Fibroblast of villous mesenchyme (primary cell): Measurements from ENCODE around the gene ADRB1. TPM values are rescaled to one million over a fixed set of nuclear protein-coding genes. Genes with fewer than 3 reads are reported as not detected.

Source experiments
- DNase-seq: peaks from one replicate; pipeline ENCODE4 v3.0.0-alpha.2; 2010; ENCODE audit warnings: low read depth
- H3K4me3 ChIP-seq: 2 replicates; pipeline ENCODE4 v1.5.1; 2011; ENCODE audit warnings: low read depth, mild to moderate bottlenecking, low read length
- total RNA-seq: library from RNA; depleted of rRNA; stranded (reverse); fragments of >200 nt; gene quantifications from 2 replicates; pipeline ENCODE4 v1.2.3, GENCODE V29; 2012
- TF ChIP-seq, protein P1 (sequence below): IDR thresholded peaks from 2 replicates; pipeline ENCODE4 v1.5.1; 2012; ENCODE audit warnings: low read depth, mild to moderate bottlenecking, low read length; ENCODE audit not compliant: insufficient read depth

The ADRB1 gene
- total RNA-seq, 1 donor, result not detected

DNA sequence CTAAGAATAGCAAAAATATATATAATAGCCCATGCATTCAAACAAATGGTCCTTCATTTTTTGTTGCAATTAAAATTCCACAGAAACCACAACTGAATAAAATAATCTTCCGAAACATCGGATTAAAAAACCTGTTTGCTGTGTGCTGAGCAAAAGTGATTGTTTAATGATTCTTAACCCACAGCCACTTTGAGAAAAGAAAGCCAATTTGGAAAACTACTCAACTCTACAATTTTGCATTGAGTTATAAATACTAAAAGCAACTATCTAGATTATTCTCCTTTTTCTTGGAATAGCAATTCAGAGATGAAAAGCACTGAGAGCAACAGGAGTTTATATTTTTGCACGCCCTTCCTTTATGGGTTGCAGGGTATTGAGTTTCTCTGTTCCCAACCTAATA is 8.0 kb downstream of the ADRB1 start:
- no peak overlapping the region for H3K4me3 ChIP-seq
- TF ChIP-seq, protein P1, sequence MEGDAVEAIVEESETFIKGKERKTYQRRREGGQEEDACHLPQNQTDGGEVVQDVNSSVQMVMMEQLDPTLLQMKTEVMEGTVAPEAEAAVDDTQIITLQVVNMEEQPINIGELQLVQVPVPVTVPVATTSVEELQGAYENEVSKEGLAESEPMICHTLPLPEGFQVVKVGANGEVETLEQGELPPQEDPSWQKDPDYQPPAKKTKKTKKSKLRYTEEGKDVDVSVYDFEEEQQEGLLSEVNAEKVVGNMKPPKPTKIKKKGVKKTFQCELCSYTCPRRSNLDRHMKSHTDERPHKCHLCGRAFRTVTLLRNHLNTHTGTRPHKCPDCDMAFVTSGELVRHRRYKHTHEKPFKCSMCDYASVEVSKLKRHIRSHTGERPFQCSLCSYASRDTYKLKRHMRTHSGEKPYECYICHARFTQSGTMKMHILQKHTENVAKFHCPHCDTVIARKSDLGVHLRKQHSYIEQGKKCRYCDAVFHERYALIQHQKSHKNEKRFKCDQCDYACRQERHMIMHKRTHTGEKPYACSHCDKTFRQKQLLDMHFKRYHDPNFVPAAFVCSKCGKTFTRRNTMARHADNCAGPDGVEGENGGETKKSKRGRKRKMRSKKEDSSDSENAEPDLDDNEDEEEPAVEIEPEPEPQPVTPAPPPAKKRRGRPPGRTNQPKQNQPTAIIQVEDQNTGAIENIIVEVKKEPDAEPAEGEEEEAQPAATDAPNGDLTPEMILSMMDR, result no peak
- no peak for DNase-seq

DNA sequence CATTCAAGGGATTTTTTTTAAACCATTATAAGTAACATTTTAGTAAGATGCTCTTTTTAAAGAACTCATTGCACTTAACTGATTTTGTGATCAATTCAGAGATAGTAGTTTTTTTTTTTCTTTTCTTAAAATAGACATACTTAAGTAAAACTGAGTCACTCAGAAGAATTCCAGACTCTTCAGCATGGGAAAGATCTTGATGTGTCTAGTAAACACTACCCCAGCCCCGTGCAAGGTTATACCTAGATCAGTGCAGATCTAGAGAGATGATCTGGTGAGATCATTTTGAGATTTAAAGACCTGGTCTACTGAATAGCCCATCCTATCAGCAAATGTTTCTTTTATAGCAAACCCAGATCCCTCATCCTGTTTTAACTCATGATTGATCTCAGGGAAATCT is 8.6 kb downstream of the ADRB1 start:
- TF ChIP-seq, protein P1, result no peak
- no peak for DNase-seq
- H3K4me3 ChIP-seq, result no peak overlapping the region

DNA sequence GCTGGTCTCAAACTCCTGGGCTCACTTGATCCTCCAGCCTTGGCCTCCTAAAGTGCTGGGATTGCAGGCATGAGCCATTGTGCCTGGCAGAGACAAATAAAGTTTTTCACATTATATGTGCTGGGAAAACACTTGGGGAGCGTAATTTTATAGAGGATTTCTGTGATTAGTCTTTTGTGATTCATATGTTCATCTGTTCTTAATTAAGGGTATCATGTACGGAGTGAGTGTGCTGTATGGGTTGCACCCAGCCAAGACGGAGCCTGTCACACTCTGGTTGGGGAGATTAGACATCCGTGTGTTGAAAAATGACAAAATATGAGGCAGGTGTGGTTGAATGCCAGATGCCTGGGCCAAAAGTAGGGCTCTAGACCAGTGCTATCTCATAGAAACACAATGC is 10.3 kb downstream of the ADRB1 start:
- TF ChIP-seq, protein P1, result no peak
- H3K4me3 ChIP-seq, result no peak overlapping the region
- no peak for DNase-seq

DNA sequence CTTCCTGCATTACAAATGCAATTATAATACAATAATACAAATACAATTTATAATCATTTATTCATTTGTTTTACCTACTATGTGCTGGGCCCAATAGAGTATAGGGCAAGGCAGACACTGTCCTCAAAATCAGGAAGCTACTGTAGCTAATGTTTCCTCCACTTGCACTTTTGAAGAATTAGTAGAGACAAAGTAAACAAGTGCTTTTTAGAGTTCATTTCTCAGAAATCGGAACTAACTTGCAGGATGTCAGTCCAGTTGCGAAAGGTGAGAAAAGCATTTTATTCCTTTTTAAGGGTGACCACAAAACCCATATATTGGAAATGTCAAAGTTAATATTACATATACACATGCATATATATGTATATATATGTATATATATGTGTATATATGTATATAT is 14.2 kb downstream of the ADRB1 start:
- TF ChIP-seq, protein P1, result no peak
- DNase-seq, result no peak
- no peak overlapping the region for H3K4me3 ChIP-seq

DNA sequence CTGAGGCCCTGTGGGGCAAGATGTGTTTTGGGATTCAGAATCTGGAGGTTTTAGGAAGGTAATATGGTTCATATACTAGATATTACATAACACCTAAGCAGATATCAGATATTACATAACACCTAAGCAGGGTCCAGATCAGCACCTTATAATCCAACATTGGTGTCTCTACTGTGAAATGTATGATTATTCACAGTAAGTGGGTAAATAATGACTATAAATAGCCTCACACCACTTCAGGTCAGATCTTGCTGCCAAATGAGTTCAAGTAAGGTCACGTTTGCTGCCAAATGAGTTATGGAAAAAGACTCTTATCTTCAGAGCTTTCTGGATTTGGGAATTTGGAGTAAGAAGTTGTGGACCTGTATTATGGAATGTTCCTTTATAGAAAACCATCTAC is 14.6 kb downstream of the ADRB1 start:
- no peak overlapping the region for H3K4me3 ChIP-seq

DNA sequence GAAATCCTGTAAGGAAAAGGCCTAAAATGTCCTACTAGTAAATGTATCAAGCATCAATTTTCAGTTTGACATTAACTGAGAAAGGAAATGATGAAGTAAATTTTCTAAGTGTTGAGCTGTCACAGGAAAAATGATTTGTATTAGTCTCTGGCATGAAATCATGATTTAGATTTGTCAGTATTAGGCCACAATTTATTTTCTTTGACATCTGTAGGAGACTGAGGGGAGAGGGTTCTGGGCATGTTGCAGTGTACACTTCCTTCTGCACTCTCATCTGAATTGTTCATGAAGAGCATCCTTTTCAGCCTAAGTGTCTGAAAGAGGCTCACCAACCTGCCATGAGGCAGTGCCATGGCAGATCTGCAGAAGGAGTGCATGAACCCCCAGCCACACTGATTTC is 15.9 kb downstream of the ADRB1 start:
- TF ChIP-seq, protein P1, result no peak
- H3K4me3 ChIP-seq, result no peak overlapping the region
- DNase-seq, result no peak

More for the DNA sequence above, 14.6 kb downstream of the ADRB1 start:
- no peak for DNase-seq
- TF ChIP-seq, protein P1, result no peak

DNA sequence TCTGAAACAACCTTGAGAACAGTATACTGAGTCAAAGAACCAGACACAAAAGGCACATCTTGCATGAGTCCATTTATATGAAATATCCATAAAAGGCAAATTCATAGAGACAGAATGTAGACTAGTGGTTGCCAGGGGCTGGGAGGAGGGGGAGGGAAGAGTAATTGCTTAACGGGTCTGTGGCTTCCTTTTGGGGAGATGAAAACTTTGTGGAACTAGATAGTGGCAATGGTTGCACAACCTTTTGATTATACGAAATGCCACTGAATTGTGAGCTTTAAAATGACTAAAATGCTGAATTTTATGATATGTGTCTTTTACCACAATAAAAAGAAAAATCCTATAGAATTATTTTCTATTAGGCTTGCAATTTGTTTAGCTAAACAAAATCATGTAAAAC is 16.8 kb downstream of the ADRB1 start:
- no peak for DNase-seq
- H3K4me3 ChIP-seq, result no peak overlapping the region
- TF ChIP-seq, protein P1, result no peak
